ENCODE data around the gene NEDD4.

DNA sequence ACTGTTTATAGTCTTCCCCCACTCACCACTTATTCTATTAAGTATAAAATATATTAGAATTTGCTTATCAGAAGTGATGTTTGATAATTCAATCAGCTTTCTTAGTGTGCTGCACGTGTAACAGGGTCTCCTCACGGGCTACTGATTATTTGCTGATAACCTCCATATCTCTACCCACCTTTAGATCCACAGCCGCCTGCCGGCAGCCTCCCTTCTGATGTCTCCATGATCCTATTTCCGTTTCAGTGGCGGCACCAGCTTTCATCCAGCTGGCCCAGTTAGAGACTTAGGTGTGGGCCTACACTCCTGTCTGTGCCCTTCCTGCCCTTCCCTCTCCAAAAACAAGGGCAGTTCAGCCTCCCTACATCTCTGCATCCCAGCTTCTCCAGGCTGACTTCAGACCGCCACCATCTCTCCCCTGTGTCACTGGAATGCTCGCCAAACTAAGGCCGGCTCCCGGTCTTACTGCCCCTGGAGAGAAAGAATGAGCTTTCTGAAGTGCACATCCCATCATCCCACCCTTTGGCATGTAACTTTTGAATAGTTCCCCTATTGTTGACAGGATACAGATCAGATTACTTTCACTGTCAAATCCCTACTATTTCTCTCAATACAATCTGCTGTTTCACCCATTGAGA, 173.9 kb downstream of the NEDD4 start:
- TF ChIP-seq, protein P1, sequence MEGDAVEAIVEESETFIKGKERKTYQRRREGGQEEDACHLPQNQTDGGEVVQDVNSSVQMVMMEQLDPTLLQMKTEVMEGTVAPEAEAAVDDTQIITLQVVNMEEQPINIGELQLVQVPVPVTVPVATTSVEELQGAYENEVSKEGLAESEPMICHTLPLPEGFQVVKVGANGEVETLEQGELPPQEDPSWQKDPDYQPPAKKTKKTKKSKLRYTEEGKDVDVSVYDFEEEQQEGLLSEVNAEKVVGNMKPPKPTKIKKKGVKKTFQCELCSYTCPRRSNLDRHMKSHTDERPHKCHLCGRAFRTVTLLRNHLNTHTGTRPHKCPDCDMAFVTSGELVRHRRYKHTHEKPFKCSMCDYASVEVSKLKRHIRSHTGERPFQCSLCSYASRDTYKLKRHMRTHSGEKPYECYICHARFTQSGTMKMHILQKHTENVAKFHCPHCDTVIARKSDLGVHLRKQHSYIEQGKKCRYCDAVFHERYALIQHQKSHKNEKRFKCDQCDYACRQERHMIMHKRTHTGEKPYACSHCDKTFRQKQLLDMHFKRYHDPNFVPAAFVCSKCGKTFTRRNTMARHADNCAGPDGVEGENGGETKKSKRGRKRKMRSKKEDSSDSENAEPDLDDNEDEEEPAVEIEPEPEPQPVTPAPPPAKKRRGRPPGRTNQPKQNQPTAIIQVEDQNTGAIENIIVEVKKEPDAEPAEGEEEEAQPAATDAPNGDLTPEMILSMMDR (IDR thresholded peaks at IDR 0.05; ENCODE audit: poor library complexity, severe bottlenecking) = no peak
- TF ChIP-seq, protein P2, sequence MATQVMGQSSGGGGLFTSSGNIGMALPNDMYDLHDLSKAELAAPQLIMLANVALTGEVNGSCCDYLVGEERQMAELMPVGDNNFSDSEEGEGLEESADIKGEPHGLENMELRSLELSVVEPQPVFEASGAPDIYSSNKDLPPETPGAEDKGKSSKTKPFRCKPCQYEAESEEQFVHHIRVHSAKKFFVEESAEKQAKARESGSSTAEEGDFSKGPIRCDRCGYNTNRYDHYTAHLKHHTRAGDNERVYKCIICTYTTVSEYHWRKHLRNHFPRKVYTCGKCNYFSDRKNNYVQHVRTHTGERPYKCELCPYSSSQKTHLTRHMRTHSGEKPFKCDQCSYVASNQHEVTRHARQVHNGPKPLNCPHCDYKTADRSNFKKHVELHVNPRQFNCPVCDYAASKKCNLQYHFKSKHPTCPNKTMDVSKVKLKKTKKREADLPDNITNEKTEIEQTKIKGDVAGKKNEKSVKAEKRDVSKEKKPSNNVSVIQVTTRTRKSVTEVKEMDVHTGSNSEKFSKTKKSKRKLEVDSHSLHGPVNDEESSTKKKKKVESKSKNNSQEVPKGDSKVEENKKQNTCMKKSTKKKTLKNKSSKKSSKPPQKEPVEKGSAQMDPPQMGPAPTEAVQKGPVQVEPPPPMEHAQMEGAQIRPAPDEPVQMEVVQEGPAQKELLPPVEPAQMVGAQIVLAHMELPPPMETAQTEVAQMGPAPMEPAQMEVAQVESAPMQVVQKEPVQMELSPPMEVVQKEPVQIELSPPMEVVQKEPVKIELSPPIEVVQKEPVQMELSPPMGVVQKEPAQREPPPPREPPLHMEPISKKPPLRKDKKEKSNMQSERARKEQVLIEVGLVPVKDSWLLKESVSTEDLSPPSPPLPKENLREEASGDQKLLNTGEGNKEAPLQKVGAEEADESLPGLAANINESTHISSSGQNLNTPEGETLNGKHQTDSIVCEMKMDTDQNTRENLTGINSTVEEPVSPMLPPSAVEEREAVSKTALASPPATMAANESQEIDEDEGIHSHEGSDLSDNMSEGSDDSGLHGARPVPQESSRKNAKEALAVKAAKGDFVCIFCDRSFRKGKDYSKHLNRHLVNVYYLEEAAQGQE (IDR thresholded peaks at IDR 0.05; ENCODE audit: borderline replicate concordance) = no peak
- TF ChIP-seq POLR2AphosphoS5 (IDR thresholded peaks at IDR 0.05) (no peak), SMC3 (conservative IDR thresholded peaks at IDR 0.05; ENCODE audit: poor library complexity) (no peak), EP300 (conservative IDR thresholded peaks at IDR 0.05; ENCODE audit: poor library complexity, severe bottlenecking) (no peak), TAF1 (IDR thresholded peaks at IDR 0.05; ENCODE audit: low read depth) (no peak), EZH2 (IDR thresholded peaks at IDR 0.05; ENCODE audit: borderline replicate concordance, insufficient read depth, low read length, poor library complexity, severe bottlenecking) (no peak), MXI1 (conservative IDR thresholded peaks at IDR 0.05; ENCODE audit: poor library complexity, severe bottlenecking) (no peak), RAD21 (conservative IDR thresholded peaks at IDR 0.05) (no peak)

Measured in neural cell (in vitro differentiated cells).